Epithelial cell of prostate (primary cell): ENCODE measurements around the gene RNF150.
"Not testable (repeated sequence)": the region's sequence is repeated elsewhere in the genome, so short reads cannot be mapped to it uniquely, and the experiment has no call there.

ENCODE experiments used
- DNase-seq: peaks from one replicate; pipeline ENCODE4 v3.0.0-alpha.2; 2011; ENCODE audit warnings: low read depth, low spot score
- H3K27ac ChIP-seq: fragments of 450-650 bp; 2 replicates; pipeline ENCODE4 v1.5.1; 2017; ENCODE audit warnings: mild to moderate bottlenecking

RNF150 gene

GRCh38 chr4:141133146-141133998, at the start of gene RNF150:
Gene RNF150 (minus strand): TSS chr4:141133469.
- H3K27ac ChIP-seq, result no peak within 1 kb of the TSS
- peak; percentile 40 for DNase-seq

- H3K27ac ChIP-seq, result no peak overlapping the region
- peak; percentile 10 for DNase-seq
These were observed 47.9 kb upstream of the RNF150 start for GRCh38 chr4:141180991-141181761.

GRCh38 chr4:141179474-141180373, 46.5 kb upstream of the RNF150 start:
- DNase-seq, result no peak
- no peak overlapping the region for H3K27ac ChIP-seq

GRCh38 chr4:141177171-141177570, 43.9 kb upstream of the RNF150 start:
- no peak for DNase-seq
- no peak overlapping the region for H3K27ac ChIP-seq

- DNase-seq, result no peak
- no peak overlapping the region for H3K27ac ChIP-seq
These were observed 41.2 kb upstream of the RNF150 start for GRCh38 chr4:141174457-141174856.

GRCh38 chr4:141170671-141171070, 37.4 kb upstream of the RNF150 start:
- no peak for DNase-seq
- H3K27ac ChIP-seq, result no peak overlapping the region

GRCh38 chr4:141169391-141169790, 36.1 kb upstream of the RNF150 start:
- DNase-seq, result no peak
- H3K27ac ChIP-seq, result no peak overlapping the region

GRCh38 chr4:141165001-141165400, 31.7 kb upstream of the RNF150 start:
- not testable (repeated sequence) for H3K27ac ChIP-seq, DNase-seq

- DNase-seq, result no peak
- H3K27ac ChIP-seq, result no peak overlapping the region
These were observed 25.8 kb upstream of the RNF150 start for GRCh38 chr4:141159027-141159426.

GRCh38 chr4:141158219-141158618, 24.9 kb upstream of the RNF150 start:
- no peak overlapping the region for H3K27ac ChIP-seq
- no peak for DNase-seq

- no peak for DNase-seq
- no peak overlapping the region for H3K27ac ChIP-seq
These were observed 22.3 kb upstream of the RNF150 start for GRCh38 chr4:141155586-141155985.

- H3K27ac ChIP-seq, result no peak overlapping the region
- DNase-seq, result no peak
These were observed 21.5 kb upstream of the RNF150 start for GRCh38 chr4:141154725-141155124.

- H3K27ac ChIP-seq, result no peak overlapping the region
- DNase-seq, result no peak
These were observed 20.7 kb upstream of the RNF150 start for GRCh38 chr4:141153751-141154510.

GRCh38 chr4:141144207-141144606, 10.9 kb upstream of the RNF150 start:
- H3K27ac ChIP-seq, result no peak overlapping the region
- no peak for DNase-seq

GRCh38 chr4:141142423-141142822, 9.2 kb upstream of the RNF150 start:
- no peak overlapping the region for H3K27ac ChIP-seq
- DNase-seq, result no peak

- no peak overlapping the region for H3K27ac ChIP-seq
These were observed 7.3 kb upstream of the RNF150 start for GRCh38 chr4:141140391-141141200.

GRCh38 chr4:141133999-141134995, 1.0 kb upstream of the RNF150 start:
- no peak overlapping the region for H3K27ac ChIP-seq
- no peak for DNase-seq

More at GRCh38 chr4:141140391-141141200, 7.3 kb upstream of the RNF150 start:
- DNase-seq, result no peak

GRCh38 chr4:141132709-141133145, 542 bp downstream of the RNF150 start:
- H3K27ac ChIP-seq, result no peak overlapping the region
- DNase-seq, result no peak
